Epidermal melanocyte (primary cell): Measurements from ENCODE around the gene USP24.
A peak's percentile ranks its signal among the peaks of the same experiment; 100 is the strongest.

Experiments used
- DNase-seq: peaks from one replicate; pipeline ENCODE4 v3.0.0; 2011; ENCODE audit warnings: low spot score; ENCODE audit not compliant: insufficient read length

Gene USP24

DNA sequence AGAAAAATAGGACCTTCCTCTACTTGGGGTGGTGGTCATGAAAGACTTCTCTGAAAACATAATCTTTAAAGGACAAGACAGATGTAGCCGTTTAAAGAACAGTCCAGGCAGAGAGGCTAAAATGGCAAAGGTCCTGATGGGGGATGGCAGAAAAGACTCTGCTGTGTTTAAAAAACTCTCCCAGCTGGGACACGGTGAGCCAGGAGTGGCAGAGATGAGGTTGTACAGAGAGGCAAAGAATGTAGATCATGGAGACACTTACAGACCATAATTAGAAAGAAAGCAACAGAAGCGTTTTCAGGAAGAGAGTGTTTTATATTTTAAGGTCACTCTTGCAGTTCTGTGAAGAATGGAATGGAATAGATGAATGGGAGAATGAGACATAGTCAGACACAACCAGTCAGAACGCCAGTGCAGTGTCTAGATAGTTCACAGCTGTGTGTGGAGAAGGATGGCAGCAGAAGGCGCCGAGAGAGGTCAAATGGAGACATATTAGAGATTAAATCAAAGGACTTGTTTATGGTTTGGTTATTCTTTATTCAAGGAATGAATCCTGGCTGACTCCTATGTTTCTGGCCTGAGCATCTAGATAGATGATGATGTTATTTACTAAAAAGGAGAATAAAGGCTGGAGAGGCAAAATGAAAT, 47.8 kb downstream of the USP24 start:
- no peak for DNase-seq

DNA sequence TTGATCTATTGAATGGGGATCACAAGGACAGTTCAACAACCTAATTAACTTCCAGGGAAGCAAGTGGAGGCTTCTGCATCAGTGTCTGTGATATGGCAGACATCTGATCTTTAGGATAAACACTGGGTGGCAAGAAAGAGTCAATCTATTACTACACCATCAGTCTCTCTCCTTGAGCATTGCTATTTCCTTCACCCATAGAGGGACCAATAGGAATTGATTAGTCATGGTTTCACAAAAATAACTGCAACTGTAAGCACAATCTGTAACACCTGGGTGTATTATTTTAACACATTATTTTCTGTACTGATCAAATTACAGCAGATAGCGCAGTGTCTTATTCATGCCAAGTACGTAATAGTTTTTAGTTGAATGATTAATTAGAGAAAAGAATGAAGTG, 50.3 kb downstream of the USP24 start:
- no peak for DNase-seq

DNA sequence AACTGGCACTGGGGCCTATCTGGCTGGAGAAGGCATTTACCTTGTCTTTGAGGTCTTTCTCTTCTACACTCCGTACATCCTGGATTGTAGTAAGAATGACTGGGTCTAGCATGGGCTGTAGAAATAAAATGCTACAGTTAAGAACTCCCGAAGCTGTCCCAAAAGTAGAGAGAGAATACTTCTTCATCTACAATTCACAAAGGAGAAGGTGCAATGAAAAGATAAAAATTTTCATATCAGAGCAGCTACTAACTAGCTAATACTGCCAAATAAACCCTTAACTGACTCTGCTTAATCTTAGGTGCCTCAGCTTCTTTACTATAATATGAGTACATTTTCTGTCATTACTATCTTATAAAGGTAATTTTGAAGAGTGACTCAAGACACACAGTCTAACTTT, 55.6 kb downstream of the USP24 start:
- DNase-seq: no peak

DNA sequence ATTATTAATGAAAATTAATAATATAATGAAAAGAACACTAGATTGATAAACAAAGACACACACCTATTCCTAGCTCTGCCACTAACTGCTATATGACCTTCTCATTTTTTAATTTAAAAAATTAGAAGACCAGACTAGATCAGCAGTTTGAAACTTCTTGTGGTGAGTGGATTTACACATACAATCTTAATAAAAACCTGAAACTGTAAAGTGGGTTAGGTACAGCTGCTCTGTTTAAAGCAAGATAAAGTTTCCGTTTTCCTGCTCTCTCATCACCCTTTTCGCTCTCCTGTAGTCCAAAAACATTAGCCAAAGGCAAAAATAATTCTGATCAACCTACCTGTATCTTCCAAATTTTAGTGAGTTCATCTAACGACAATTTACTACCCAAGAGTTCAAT, 58.6 kb downstream of the USP24 start:
- no peak for DNase-seq

DNA sequence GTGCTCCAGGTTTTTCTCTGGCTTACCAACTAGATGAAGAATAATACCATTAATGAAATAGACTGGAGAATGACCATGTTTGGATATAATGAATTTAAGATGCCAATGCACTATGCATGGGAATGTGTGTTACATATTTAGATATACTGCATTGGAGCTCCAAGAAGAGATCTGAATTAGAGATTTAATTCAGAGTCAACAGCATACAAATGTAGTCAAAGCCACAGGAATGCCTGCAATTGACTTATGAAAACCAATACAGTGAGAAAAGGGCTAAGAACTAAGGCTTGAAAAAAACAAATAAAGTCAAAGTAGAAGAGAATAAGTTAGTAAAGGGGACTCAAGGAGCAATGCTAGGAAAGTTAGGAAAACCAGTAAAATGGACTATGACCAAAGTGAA, 59.1 kb downstream of the USP24 start:
- no peak for DNase-seq

DNA sequence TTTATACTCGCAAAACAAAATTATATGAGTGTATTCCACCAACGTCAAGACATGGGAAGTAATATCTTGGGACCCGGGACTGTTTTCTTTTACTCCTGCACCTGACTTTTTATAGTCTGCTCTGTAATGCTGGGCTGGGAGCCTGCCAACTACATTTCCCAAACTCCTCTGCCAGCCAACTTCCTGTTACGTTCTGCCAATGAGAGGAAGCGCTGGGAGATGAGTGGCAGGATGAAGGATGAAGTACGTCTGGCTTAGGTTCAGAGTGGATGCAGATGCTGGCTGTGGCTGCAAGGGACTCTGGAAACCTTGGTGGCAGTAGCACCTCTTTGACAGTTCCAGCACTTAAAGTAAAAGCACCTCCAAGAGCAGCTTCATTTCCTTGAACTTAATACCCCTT, 59.6 kb downstream of the USP24 start:
- DNase-seq: no peak

DNA sequence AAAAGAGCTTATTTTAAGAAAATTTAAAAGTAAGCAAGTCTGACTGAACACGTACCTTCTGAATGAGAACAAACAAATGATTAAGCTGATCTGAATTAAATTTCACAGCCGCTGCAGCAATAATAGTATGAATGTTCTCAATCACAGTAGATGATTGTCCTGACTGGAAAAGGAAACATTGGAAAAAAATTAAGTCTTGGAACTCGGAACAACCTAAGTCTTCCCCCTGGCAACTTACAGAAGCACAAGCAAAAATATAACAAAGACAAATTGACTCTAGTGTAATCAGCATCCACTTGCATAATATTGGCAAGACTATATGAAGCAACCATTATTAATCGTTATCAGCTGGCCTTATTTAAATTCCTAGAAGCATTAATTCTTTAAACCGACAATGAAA, 60.5 kb downstream of the USP24 start:
- DNase-seq: peak; percentile 45

DNA sequence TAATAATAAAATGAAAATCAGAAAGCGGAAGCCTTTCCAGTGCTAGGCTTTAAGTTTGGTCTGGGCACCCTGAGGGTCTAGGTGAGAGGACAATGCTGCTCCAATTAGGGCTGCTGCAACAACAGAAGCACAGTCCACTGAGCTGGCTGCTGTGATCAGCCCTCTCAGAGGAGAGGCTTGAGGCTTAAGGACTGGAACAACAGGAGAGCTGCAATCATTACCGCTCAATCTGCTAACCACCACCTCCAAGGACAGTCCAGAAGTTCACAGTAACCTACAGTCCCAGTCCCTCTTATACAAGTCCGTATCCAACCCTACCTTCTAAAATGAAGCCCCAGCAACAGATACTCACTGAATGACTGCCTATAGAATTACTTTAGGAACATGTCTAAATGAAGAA, 62.1 kb downstream of the USP24 start:
- no peak for DNase-seq

DNA sequence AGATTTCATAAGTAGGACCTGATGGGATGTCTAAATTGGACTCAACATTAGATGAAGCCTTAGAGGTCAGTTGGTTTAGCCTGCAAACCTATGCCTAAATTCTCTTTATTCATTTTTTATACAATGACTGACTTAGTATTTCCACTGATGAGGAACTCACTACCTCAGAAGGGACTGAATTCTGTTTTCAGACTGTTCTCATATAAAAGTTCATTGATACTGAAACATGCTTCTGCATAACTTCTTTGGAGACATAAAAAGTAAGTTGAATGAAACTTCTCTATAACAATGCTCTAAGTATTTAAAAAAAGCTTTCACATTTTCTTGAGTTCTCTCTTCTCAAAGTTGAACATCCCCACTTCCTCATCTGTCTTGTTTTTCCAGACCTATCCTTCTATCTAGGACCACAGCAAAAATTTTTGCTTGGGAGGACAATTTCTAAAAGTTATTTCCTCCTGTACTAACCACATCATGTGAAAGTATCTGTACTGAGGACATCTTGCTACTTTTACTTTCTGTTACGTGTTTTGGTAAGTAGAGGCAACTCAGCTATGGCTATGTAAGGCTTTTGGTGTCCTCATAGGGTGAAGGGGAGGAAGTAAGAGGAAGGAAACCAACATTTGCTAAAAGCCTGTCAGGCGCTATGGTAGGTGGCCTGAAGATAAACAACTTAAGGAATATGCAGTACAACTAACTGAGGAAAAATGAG, 64.1 kb downstream of the USP24 start:
- DNase-seq: no peak

DNA sequence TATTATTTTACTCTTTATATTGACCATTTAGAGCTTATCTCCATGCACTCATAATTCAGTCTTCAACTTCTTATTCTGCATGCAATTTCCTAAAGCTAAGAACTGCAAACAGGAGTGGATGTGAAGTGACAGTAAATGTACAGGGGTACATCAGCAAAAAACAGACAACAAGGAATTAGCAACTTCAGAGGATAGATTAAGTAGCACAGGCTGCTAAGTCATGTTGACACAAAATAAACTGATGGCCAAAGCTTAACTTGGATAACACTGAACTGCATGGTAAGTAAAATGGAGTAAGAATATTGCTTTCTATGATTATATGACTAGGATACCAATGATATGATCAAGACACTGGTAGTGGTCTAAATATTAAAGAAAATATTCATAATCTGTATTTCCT, 66.5 kb downstream of the USP24 start:
- no peak for DNase-seq

DNA sequence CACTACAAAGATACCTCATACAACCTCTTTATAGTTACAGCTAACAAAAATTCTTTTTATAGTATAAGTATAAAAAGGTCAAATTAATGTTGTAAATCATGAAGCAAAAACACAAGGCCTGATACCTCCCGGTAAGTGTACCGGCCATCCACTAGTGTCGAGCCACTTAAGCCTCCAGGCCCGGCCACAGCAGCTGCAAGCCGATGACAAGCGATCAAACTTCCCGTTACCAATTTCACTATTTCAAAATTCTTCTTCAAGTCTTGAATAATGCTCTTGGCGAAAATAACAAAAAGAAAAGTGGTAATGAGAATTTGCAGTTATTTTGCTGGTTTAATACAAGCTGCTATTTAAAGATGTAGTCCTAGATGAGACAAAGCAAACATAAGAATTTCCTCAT, 67.6 kb downstream of the USP24 start:
- no peak for DNase-seq

DNA sequence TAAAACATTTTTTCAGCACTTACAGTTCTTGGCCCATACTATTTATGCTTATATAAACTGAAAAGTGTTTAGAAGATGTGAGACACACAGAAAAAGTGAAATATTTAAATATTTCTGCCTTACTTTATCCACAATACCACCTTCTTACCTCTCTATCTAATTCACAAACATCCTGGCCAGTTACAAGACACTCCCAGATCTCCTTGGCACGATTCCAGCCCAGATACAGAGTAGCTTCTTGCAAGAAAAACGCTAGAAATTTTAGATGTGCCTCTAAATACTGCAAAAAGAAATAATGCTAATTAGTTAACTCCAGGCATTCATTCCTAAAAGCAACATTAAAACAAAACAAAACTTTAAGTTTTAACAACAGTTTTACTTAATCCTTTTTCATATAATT, 68.4 kb downstream of the USP24 start:
- DNase-seq: no peak

DNA sequence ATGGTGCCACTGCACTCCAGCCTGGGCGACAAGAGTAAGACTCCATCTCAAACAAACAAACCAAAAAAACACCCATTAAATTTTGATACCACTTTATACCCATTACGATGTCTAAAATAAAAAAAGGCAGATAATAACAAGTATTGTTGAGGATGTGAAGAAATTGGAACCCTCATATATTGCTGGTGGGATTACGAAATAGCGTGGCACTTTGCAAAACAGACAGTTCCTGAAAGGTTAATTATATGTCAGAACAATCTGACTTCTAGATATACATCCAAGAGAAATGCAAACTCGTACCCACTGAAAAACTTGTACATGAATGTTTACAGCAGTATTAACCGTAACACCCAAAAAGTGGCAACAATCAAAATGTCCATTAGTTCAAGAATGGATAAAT, 70.3 kb downstream of the USP24 start:
- DNase-seq: no peak

DNA sequence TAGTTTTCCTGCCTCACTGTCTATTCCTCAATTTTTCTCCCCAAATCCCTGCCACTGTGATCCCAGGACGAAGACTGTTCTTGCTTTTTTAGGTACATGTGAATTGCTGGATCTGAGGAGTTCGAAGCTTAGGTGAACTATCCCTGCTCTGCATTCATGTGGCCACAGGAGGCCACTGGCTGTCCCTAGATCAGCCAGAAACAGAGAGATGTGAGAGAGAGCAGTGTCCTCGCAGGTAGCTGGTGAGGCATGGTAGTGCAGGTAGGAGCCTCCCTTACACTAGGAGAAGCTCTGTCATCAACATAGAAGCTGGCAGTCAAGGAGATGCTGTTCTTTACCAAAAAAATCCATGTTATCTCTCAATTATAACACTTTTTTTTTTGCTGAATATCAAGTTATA, 71.5 kb downstream of the USP24 start:
- DNase-seq: no peak

DNA sequence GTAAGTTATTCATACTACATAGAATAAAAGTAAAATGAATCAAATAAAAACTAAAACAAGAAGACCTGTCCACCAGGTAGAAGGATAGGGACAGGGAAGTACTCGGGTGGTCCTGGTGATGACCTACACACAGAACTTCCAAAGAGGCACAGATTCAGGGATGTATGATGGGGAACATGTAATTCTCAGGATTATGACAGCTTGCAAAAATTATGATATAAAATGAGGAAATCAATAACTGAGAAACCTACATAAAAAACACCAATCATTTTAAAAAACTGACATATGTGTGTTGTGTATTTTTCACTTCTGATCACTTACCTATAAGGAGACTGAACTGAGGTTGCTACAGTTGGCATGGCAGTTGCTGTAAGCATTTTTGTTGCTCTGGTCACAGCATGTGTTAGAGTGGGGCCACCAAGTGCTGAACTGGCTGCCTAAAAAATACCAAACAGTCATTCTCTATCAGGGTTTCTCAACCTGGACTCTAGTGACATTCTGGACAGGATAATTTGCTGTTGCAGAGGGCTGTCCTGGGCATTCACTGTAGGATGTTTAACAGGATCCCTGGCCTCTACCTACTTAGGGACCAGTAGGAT, 73.8 kb downstream of the USP24 start:
- DNase-seq: no peak

DNA sequence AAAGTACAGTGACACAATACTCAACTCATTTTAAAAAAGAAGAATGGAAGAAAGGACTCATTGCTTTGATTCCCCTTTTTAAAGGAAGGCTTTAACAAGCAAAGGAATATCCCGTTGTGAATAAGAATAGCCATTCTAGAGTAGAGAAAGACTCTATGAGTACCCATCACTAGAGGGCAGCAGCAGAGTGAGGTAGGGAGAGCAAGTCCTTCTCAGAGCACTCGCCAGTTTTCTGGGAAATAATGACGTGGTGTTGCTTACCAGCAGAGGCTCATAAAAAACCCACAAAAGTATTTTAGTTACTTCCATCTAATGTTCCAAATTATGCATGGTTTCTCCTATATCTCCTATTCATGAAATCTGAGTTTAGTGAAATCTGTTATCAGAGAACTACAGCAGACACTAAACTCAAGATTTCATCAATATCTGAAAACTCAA, 74.6 kb downstream of the USP24 start:
- DNase-seq: peak; percentile 68

DNA sequence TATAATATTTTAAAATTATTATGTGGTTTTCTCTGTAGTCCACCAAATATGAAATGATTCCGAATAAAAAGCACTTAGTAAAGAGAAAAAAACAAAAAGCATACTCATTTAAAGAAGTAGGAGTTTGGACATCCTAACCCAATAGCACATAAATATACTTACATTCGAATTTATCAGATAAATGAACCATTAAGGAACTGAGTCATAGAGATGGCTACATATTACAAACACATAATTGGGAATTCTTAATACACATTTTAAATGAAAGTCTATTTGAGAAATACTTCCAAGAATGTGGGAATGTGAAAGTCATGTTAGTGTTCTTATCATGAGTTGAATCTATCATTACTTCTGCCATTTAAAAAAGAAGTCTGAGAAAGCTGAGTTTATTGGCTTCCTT, 75.0 kb downstream of the USP24 start:
- DNase-seq: no peak

DNA sequence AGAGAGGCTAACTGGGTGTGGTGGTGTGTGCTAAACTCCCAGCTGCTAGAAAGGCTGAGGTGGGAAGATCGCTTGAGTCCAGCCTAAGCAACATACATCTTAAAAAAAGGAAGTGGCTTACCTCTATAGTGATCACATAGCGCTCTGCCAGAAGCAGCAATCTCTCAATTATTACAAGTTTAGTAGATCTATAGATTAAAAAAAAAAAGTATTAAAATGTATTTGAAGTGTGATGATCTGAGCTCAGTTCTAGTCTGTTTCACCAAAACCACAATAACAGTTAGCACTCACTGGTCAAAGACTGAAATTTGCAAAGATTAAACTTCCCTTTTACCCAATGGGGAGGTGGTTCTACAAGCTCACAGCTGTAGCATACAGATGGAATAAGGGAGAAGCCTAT, 76.3 kb downstream of the USP24 start:
- no peak for DNase-seq

DNA sequence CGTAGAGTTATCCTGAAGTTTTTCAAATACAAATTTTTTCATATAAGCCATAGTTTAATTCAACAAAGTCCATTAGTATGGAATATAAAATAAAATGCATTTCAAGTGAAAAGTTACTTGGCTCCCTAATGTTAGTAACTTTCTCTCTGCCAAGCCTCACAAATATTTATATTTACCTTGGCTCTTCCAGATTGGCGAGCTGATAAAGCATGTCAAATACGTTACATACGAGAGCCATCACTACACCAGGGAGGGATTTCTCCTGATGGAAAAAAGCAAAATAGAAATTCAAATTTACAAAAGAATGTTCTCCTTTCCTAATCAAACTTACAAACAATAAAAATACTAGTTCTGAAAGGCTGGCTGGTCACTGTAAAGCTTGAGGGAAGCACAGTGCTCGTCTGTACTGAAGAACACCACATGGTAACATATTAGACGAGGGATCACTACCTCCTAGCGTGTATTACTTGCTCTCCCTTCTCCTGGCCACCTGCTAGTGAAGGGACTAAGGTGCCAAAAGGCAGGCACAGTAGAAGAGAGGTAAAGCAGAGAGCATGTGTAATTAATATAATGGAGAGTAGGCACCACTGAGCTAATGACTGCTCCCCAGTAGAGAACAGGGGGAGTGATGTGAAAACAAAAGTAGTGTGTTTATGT, 80.9 kb downstream of the USP24 start:
- DNase-seq: no peak

DNA sequence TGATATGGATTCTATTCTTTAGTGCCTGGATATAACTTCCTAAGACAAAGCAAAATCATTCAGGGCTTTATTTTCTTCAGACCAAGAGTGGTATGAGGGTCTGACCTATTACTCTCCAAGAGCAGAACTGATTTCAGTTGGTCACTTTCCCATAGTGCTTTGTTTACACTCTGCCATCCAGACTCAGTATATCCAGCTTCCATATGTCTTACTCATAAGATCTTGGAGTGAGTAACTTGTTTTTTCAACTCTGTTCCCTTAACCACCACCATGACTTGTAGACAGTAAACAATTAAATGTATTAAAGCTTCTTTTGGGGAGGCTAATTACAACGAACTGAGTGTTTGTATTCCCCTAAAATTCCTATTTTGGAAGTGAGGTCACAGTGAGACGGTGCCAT, 83.4 kb downstream of the USP24 start:
- no peak for DNase-seq

DNA sequence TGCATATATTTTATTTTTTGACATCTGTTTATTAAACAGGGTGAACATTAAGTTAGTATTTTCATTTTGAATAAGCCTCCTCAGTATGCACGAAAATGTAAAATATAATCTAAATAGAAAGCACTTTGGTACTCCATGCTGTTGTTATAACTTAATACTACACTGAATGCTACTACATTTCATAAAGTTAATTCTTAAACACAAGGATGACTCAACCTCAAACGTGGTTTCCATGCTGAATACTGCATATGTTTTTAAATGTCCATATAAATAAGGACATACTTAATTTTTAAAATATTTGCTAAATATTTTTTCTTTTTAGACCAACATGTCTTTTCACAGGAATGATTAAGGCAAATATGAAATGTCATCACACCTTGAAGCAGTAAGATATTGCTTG, 83.9 kb downstream of the USP24 start:
- DNase-seq: no peak

DNA sequence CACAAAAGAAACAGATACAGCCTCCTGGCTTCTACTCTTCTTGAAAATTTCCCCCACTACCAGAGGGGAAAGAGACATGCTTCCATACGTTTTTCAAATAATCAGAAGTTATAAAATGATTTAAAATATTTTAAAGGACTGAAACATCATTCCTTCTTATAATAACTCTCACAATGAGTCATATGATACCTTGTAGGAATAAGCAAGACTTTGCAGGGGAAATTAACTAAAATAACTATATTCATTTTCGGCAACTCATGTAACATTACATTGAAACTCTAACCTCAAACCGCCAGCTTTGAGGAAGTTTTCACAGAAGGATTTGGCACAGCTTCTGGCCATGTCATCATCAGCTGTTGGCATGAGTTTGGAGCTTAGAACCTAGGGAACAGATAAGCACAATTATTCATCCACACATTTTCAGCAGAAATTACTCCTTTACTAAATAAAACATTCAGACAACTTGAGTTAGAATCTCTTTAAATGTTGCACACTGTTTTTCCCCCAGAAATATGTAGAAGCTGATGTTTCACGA, 85.9 kb downstream of the USP24 start:
- no peak for DNase-seq
